DOHH2 (cell line): Measurements from ENCODE around the gene ASH1L.

ENCODE experiments used
- EZH2phosphoT487 ChIP-seq: fragments of 200-600 bp; sonication (generic); IDR thresholded peaks from 2 replicates; pipeline ENCODE4 v1.6.1; 2017; ENCODE audit warnings: borderline replicate concordance, mild to moderate bottlenecking, antibody characterized with exemption, low read length, moderate library complexity, mixed read lengths
- TF ChIP-seq, protein P1 (sequence below): fragments of 200-600 bp; sonication (generic); IDR thresholded peaks from one replicate; pipeline ENCODE4 v1.5.1; 2014; ENCODE audit warnings: antibody characterized with exemption, mild to moderate bottlenecking, low read depth, low read length; ENCODE audit not compliant: poor library complexity, severe bottlenecking

DNA sequence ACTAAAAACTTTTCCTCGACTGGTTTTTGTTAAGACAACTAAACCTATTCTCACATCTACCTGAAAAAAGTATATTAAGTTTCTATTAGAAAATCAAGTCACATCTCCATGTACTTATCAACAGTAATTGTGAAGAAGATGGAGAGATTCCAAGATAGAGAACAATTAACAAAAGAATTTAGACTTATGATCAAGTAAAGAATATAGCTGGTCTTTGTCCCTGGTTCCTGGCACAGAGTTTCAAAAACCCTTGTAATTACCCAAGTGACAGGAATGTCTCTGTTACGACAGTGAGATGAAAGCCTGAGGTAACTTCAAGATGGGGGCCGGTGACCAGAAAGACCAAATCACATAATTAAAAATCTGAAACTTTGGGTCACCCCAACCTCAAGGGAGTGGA, 91.6 kb downstream of the ASH1L start:
- TF ChIP-seq EZH2phosphoT487, result no peak
- TF ChIP-seq, protein P1, sequence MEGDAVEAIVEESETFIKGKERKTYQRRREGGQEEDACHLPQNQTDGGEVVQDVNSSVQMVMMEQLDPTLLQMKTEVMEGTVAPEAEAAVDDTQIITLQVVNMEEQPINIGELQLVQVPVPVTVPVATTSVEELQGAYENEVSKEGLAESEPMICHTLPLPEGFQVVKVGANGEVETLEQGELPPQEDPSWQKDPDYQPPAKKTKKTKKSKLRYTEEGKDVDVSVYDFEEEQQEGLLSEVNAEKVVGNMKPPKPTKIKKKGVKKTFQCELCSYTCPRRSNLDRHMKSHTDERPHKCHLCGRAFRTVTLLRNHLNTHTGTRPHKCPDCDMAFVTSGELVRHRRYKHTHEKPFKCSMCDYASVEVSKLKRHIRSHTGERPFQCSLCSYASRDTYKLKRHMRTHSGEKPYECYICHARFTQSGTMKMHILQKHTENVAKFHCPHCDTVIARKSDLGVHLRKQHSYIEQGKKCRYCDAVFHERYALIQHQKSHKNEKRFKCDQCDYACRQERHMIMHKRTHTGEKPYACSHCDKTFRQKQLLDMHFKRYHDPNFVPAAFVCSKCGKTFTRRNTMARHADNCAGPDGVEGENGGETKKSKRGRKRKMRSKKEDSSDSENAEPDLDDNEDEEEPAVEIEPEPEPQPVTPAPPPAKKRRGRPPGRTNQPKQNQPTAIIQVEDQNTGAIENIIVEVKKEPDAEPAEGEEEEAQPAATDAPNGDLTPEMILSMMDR, result no peak
